Measurements from ENCODE around the gene CLDND2.

DNA sequence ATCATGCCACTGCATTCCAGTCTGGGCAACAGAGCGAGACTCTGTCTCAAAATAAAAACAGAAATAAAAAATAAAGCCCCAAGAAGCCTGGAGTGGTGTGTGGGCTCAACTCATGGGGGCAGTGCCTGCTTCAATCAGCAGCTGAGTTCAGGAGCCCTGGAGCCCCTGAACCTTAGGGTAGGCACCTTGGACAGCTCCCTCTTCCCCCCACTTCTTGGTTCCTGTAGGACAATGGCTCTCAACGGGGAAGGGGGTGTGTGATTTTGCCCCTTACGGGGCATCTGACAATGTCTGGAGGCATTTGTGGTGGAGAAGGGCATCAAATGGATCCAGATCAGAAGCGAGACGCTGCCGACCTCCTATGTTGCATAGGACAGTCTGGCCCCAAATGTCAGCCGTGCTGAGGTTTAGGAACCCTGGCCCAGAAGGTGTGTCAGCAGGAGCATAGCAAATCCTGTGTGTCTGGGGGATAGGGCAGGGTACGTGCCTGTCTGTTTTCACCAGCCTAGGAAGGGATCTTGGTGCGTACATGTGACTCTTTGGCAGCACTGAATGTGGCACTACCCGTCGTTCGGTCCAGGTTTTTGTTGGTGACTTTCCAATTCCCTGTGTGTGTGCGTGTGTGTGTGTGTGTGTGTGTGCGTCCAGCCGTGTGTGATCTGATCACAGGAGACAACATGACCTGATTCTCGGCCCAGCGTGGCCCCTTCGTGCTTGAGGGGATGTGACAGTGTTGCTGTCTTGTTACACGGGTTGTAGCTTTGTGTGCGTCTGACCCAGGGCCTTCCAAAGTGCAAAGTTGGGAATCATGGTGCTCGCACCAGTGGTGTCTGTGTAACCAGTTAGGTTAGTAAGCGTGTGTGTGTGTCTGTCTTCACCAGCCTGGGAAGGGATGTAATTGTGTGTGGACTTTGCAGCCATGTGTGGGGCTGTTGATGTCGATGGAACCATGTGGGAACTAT lies 49.8 kb downstream of the CLDND2 start:
- TF ChIP-seq POLR2A (IDR thresholded peaks at IDR 0.05), result no peak
- TF ChIP-seq EP300 (IDR thresholded peaks at IDR 0.05), result no peak
- no peak for TF ChIP-seq CTCF (IDR thresholded peaks at IDR 0.05)
